ENCODE results near the gene ATP13A3.

DNA sequence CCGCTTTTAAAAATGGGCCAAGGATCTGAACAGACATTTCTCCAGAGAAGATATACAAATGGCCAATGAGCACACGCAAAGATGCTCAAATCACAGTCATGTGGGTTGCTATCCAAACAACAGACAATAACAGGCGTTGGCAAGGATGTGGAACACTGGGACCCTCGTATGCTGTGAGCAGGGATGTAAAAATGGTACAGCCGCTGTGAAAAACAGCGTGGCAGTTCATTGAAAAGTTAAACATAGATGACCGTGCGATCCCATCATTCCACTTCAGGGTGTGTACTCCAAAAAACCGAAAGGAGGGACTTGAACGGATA, 110.6 kb downstream of the ATP13A3 start:
- TF ChIP-seq POLR2A (IDR thresholded peaks at IDR 0.05) = no peak
- TF ChIP-seq, protein P1, sequence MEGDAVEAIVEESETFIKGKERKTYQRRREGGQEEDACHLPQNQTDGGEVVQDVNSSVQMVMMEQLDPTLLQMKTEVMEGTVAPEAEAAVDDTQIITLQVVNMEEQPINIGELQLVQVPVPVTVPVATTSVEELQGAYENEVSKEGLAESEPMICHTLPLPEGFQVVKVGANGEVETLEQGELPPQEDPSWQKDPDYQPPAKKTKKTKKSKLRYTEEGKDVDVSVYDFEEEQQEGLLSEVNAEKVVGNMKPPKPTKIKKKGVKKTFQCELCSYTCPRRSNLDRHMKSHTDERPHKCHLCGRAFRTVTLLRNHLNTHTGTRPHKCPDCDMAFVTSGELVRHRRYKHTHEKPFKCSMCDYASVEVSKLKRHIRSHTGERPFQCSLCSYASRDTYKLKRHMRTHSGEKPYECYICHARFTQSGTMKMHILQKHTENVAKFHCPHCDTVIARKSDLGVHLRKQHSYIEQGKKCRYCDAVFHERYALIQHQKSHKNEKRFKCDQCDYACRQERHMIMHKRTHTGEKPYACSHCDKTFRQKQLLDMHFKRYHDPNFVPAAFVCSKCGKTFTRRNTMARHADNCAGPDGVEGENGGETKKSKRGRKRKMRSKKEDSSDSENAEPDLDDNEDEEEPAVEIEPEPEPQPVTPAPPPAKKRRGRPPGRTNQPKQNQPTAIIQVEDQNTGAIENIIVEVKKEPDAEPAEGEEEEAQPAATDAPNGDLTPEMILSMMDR (IDR thresholded peaks at IDR 0.05) = no peak

Measured in vagina (tissue), 2 donors.